ENCODE results near the gene LMBR1.
"Not testable (repeated sequence)": the region's sequence is repeated elsewhere in the genome, so short reads cannot be mapped to it uniquely, and the experiment has no call there.

The LMBR1 gene

DNA sequence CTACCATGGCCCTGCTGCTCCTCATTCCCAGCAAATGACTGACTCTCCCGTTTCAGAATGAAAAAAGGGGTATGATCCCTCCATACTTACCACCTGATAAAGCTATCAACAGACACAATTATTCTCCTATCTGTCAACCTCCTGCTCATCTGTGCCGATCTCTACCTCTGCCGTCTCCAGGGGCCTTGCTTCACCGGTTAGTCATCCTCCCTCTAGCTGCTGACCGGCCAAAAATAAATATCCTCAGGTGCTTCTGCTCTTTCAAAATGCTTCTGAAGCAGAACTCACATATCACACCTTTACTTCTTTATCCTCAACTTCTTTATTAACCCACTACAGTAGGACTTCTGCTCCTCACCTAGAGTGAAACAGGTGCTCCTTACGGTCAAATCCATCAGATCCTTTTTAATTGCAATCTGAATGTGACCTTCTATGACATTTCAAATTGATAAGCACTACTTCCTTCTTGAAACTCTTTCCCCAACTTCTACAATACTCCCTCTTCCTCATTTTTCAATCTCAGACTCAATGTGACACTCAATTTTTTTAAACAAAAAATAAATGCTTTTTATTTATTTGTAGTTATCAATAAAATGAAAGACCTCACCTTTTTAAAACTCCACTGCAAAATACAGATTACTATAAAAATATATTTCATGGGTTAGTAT is 63.2 kb downstream of the LMBR1 start:
- no peaks in the 10 kb centered on the region for H3K4me1 ChIP-seq (ENCODE audit: insufficient read depth, low read length)
- no peaks in the 10 kb centered on the region for H3K27me3 ChIP-seq (ENCODE audit: insufficient read depth, low read length)
- H2AFZ ChIP-seq (ENCODE audit: low read depth, low read length) = no peak overlapping the region
- H3K4me3 ChIP-seq (ENCODE audit: low read length) = no peak overlapping the region
- no peaks in the 10 kb centered on the region for H3K9me3 ChIP-seq (ENCODE audit: low read length)
- H3K36me3 ChIP-seq (ENCODE audit: insufficient read depth, low read length) = peaks cover 12% of the 10 kb centered on the region

DNA sequence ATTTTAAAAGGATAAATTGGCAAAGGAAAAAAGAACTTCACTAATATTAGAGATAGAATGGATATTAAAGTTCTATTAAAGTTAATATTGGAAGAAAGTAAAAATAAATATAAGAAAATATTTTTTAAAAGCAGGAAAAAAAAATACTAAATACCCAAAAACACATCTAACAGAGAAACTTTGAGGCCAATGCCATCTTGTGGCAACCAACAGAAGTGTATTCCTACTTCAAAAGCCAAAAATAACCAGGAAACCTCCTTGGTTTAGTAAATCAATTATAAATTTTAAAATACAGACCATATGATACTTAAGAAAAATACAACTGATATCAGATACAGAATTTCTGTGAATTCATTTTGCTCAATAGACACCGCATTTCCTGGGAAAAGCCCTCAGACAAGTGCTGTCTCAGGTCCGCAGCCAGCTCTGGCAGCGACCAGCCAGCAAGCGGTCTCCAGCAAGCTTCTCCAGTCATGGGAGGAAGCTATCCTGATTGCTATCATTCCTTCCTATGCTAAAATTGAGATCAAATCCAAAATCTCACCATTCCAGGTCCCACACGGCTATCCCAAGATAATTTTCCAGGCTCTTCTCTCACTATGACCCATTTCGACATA is 65.3 kb downstream of the LMBR1 start:
- Histone ChIP-seq H3K4me3 (ENCODE audit: low read length) (no peak overlapping the region), H3K9me3 (ENCODE audit: low read length) (no peaks in the 10 kb centered on the region), H2AFZ (ENCODE audit: low read depth, low read length) (no peak overlapping the region), H3K27me3 (ENCODE audit: insufficient read depth, low read length) (no peaks in the 10 kb centered on the region), H3K36me3 (ENCODE audit: insufficient read depth, low read length) (peaks cover 12% of the 10 kb centered on the region), H3K4me1 (ENCODE audit: insufficient read depth, low read length) (no peaks in the 10 kb centered on the region)

DNA sequence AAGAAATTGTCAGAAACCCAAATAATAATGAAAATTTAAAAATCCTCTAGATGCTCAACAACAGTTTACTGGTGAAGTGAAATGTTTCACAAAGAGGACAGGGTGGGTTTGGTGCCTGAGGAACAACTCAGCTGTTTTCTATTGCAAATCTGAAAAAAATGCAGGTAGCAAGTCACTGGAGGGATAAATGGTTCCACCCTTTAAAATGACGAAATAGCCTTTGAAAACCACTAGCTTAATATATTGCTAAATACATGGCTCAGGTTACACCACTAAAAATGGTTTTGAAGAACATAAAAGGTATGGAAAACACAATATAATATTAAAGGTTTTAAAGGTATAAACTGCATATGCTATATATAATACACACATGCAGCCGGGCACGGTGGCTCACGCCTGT is 69.5 kb downstream of the LMBR1 start:
- Histone ChIP-seq H3K27me3 (ENCODE audit: insufficient read depth, low read length) (no peaks in the 10 kb centered on the region), H2AFZ (ENCODE audit: low read depth, low read length) (no peak overlapping the region), H3K36me3 (ENCODE audit: insufficient read depth, low read length) (peaks cover 14% of the 10 kb centered on the region), H3K4me1 (ENCODE audit: insufficient read depth, low read length) (no peaks in the 10 kb centered on the region), H3K4me3 (ENCODE audit: low read length) (no peak overlapping the region), H3K9me3 (ENCODE audit: low read length) (no peaks in the 10 kb centered on the region)

DNA sequence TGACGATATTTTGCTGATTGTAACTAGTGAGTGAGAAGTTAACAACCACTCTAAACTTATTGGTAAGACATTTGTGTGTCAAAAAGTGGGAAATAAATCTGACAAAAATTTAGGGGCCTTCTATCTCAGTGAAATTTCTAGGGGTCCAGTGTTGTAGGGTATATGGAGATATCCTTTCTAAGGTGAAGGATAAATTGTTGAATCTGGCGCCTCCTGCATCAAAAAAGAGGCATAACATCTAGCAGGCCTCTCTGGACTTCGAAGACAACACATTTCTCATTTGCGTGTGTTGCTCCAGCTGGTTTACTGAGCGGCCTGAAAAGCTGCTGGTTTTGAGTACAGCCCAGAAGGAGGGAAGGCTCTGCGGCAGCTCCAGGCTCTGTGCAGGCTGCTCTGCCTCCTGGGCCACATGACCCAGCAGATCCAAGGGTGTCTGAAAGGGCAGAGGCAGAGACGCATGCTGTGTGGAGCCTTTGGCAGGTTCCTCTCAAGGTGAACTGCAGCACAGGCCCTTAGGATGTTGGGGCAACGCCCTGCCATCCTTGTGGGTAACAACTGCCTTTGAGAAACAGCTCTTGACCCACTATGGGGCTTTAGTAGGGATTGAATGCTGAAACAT is 72.4 kb downstream of the LMBR1 start:
- no peaks in the 10 kb centered on the region for H3K4me1 ChIP-seq (ENCODE audit: insufficient read depth, low read length)
- H3K9me3 ChIP-seq (ENCODE audit: low read length) = no peaks in the 10 kb centered on the region
- H3K27me3 ChIP-seq (ENCODE audit: insufficient read depth, low read length) = no peaks in the 10 kb centered on the region
- no peak overlapping the region for H2AFZ ChIP-seq (ENCODE audit: low read depth, low read length)
- H3K4me3 ChIP-seq (ENCODE audit: low read length) = no peak overlapping the region
- peaks cover 7% of the 10 kb centered on the region for H3K36me3 ChIP-seq (ENCODE audit: insufficient read depth, low read length)

DNA sequence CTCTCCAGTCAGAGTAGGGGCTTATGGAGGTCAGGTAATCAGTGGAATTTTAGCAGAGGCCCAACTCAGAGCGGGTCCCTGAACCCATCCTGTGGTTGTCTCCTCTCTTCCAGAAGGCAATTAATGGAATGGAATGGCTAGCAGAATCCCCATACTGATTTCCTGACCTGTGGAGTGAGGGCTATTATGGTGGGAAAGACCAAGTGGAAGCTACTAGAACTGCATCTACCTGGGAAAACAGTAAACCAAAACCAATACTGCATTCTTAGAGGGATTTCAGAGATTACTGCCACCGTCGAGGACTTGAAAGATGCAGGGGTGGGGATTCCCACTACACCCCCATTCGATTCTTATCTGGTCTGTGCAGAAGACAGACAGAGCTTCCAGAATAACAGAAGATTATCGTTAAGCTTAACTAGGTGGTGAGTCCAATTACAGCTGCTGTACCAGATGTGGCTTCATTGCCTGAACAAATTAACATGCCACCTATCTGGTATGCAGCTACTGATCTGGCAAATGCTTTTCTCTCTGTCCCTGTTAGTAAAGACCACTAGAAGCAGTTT is 73.2 kb downstream of the LMBR1 start:
- H3K27me3 ChIP-seq (ENCODE audit: insufficient read depth, low read length) = no peaks in the 10 kb centered on the region
- H3K9me3 ChIP-seq (ENCODE audit: low read length) = no peaks in the 10 kb centered on the region
- no peak overlapping the region for H3K4me3 ChIP-seq (ENCODE audit: low read length)
- no peak overlapping the region for H2AFZ ChIP-seq (ENCODE audit: low read depth, low read length)
- H3K4me1 ChIP-seq (ENCODE audit: insufficient read depth, low read length) = no peaks in the 10 kb centered on the region
- H3K36me3 ChIP-seq (ENCODE audit: insufficient read depth, low read length) = peaks cover 6% of the 10 kb centered on the region

DNA sequence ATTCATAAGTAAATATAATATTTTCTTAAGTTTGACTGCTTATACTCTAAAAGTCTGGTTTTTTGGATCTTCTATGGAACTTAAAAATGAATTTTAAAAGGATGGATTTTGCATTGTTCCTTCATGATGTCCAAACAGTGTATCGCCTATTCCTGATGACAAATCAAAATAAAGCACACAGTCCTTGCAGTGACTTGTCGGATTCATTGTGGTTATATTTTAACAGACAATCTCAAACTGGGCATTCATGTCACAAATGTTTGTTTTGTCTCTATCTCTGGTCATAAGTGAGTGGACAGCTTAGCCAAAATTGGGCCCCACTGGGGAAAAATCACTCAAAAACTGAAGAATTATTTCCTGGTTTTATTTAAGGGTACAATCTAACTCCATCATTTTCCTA is 74.8 kb downstream of the LMBR1 start:
- no peak overlapping the region for H2AFZ ChIP-seq (ENCODE audit: low read depth, low read length)
- no peaks in the 10 kb centered on the region for H3K9me3 ChIP-seq (ENCODE audit: low read length)
- H3K4me1 ChIP-seq (ENCODE audit: insufficient read depth, low read length) = no peaks in the 10 kb centered on the region
- no peak overlapping the region for H3K4me3 ChIP-seq (ENCODE audit: low read length)
- peaks cover 5% of the 10 kb centered on the region for H3K36me3 ChIP-seq (ENCODE audit: insufficient read depth, low read length)
- no peaks in the 10 kb centered on the region for H3K27me3 ChIP-seq (ENCODE audit: insufficient read depth, low read length)

DNA sequence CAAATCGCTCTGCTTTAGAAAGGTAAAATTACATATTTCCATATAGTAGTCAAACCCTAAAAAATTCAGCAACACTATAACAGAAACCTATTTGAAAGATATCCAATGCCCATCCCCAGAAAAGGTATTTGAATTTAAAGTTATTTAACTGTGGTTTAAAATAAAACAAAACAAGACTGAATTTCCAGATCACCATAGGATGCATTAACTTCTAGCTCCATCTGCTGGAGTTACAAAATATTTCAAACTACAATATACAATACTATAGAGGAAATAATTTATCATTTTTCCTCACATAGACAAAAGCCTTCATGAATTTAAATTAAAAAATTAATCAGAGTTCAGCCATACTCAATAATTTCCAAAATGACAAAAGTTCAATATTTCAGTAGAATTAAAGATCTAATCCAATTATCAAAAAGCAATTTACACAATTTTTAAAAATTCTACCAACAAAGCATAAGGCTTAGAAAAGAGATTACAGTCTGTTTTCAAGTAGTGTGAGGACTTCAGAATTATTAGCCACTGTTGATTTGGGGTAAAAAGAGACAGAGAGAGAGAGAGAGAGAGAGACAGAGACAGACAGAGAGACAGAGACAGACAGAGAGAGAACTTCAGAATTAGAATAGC is 75.9 kb downstream of the LMBR1 start:
- no peaks in the 10 kb centered on the region for H3K27me3 ChIP-seq (ENCODE audit: insufficient read depth, low read length)
- H3K9me3 ChIP-seq (ENCODE audit: low read length) = no peaks in the 10 kb centered on the region
- no peaks in the 10 kb centered on the region for H3K4me1 ChIP-seq (ENCODE audit: insufficient read depth, low read length)
- H3K4me3 ChIP-seq (ENCODE audit: low read length) = no peak overlapping the region
- no peak overlapping the region for H2AFZ ChIP-seq (ENCODE audit: low read depth, low read length)
- H3K36me3 ChIP-seq (ENCODE audit: insufficient read depth, low read length) = peaks cover 6% of the 10 kb centered on the region

DNA sequence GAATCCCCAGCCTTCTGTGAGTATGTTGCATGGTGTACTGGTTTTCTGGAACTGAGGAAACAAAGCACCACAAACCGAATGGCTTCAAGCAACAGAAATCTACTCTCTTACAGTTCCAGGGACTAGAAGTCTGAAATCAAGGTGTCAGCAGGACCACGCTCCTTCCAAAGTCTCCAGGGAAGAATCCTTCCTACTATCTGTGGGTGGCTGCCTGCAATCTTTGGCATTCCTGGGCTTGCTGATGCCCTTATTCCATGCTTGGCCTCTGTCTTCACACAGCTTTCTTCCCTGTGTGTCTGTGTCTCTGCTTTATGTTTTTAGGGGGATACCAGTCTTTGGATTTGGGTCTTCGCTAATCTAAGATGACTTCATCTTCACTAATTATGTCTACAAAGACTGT is 81.3 kb downstream of the LMBR1 start:
- no peaks in the 10 kb centered on the region for H3K9me3 ChIP-seq (ENCODE audit: low read length)
- H3K4me3 ChIP-seq (ENCODE audit: low read length) = no peak overlapping the region
- H3K27me3 ChIP-seq (ENCODE audit: insufficient read depth, low read length) = no peaks in the 10 kb centered on the region
- peaks cover 10% of the 10 kb centered on the region for H3K36me3 ChIP-seq (ENCODE audit: insufficient read depth, low read length)
- H2AFZ ChIP-seq (ENCODE audit: low read depth, low read length) = no peak overlapping the region
- no peaks in the 10 kb centered on the region for H3K4me1 ChIP-seq (ENCODE audit: insufficient read depth, low read length)

DNA sequence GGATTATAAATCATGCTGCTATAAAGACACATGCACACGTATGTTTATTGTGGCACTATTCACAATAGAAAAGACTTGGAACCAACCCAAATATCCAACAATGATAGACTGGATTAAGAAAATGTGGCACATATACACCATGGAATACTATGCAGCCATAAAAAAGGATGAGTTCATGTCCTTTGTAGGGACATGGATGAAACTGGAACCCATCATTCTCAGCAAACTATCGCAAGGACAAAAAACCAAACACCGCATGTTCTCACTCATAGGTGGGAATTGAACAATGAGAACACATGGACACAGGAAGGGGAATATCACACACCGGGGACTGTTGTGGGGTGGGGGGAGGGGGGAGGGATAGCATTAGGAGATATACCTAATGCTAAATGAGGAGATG is 89.3 kb downstream of the LMBR1 start:
- H3K27me3 ChIP-seq (ENCODE audit: insufficient read depth, low read length); H3K4me3 ChIP-seq (ENCODE audit: low read length); H3K9me3 ChIP-seq (ENCODE audit: low read length); H3K36me3 ChIP-seq (ENCODE audit: insufficient read depth, low read length); H2AFZ ChIP-seq (ENCODE audit: low read depth, low read length); H3K4me1 ChIP-seq (ENCODE audit: insufficient read depth, low read length): not testable (repeated sequence)

DNA sequence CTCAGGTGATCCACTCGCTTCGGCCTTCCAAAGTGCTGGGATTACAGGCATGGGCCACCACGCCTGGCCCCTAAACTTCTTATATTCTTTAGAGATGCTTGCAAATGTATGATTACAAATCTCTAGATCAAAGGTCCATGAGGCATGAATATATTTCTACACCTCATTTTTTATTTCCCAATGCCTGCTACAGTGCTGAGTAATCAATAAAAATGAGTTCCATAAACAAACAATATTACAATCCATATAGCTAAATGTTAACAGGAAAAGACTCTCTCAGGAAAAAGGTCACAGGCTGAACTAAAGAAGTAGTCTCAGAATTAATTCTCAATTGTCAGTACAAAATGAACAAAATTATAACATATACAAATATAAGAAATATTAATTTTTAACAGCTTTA is 90.8 kb downstream of the LMBR1 start:
- no peaks in the 10 kb centered on the region for H3K36me3 ChIP-seq (ENCODE audit: insufficient read depth, low read length)
- H2AFZ ChIP-seq (ENCODE audit: low read depth, low read length) = no peak overlapping the region
- H3K27me3 ChIP-seq (ENCODE audit: insufficient read depth, low read length) = no peaks in the 10 kb centered on the region
- H3K4me3 ChIP-seq (ENCODE audit: low read length) = no peak overlapping the region
- H3K4me1 ChIP-seq (ENCODE audit: insufficient read depth, low read length) = no peaks in the 10 kb centered on the region
- no peaks in the 10 kb centered on the region for H3K9me3 ChIP-seq (ENCODE audit: low read length)

DNA sequence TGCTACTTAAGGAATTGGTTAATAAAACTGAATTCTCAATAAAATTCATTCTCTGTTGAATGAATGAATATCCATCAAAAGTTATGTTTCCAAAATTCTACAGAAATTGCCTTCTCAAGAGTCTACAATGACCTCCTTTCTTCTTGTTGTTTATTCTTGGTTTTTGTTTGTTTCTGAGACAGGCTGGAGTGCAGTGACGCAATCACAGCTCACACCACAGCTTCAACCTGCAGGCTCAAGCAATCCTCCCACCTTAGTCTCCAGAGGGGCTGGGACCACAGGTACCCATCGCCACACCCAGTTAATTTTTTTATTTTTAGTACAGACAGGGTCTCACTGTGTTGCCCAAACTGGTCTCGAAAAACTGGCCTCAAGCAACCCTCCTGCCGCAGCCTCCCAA is 97.6 kb downstream of the LMBR1 start:
- no peaks in the 10 kb centered on the region for H3K9me3 ChIP-seq (ENCODE audit: low read length)
- no peak overlapping the region for H2AFZ ChIP-seq (ENCODE audit: low read depth, low read length)
- H3K4me1 ChIP-seq (ENCODE audit: insufficient read depth, low read length) = peaks cover 5% of the 10 kb centered on the region
- peaks cover 3% of the 10 kb centered on the region for H3K36me3 ChIP-seq (ENCODE audit: insufficient read depth, low read length)
- H3K27me3 ChIP-seq (ENCODE audit: insufficient read depth, low read length) = no peaks in the 10 kb centered on the region
- no peak overlapping the region for H3K4me3 ChIP-seq (ENCODE audit: low read length)

DNA sequence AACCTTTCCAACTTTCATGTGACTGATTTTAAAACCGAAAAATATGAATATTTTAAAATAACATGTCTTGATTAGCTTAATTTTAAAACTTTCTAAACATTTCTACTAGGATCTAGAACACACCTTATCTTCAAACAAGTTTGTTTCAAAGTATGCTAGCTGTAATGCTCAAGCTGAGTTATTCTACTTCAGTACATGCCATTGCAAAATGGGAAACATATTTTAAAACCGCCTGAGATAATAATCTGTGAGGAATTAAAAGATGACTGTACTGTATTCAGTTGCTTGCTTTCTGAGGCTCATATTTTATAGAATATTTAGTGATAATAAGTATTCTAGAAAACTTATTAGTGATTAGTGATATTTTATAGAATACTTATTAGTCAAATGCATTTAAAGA is 99.6 kb downstream of the LMBR1 start:
- Histone ChIP-seq H3K27me3 (ENCODE audit: insufficient read depth, low read length) (no peaks in the 10 kb centered on the region), H3K4me3 (ENCODE audit: low read length) (no peak overlapping the region), H3K36me3 (ENCODE audit: insufficient read depth, low read length) (peaks cover 3% of the 10 kb centered on the region), H3K4me1 (ENCODE audit: insufficient read depth, low read length) (peaks cover 5% of the 10 kb centered on the region), H2AFZ (ENCODE audit: low read depth, low read length) (no peak overlapping the region), H3K9me3 (ENCODE audit: low read length) (no peaks in the 10 kb centered on the region)

DNA sequence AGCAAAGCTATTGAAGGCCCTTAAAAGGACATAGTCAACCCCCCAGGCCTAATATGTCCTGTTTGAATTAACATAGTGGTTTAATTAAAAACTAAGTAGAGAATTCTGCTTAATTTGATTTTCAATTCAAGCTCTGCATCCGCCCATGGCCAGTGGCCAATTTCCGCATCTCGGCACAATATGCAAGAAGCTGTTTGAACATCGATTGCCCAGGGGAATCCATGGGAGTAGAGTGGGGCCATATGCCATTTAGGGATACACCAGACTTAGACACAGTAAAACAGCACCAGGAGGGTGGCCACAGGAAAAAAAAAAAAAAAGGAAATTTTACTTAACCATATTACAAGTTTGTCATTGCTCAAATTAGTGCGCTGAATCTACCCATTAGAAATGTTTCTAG is 100.4 kb downstream of the LMBR1 start:
- H3K9me3 ChIP-seq (ENCODE audit: low read length) = no peaks in the 10 kb centered on the region
- H2AFZ ChIP-seq (ENCODE audit: low read depth, low read length) = no peak overlapping the region
- H3K4me3 ChIP-seq (ENCODE audit: low read length) = no peak overlapping the region
- no peaks in the 10 kb centered on the region for H3K27me3 ChIP-seq (ENCODE audit: insufficient read depth, low read length)
- H3K36me3 ChIP-seq (ENCODE audit: insufficient read depth, low read length) = peaks cover 3% of the 10 kb centered on the region
- peaks cover 5% of the 10 kb centered on the region for H3K4me1 ChIP-seq (ENCODE audit: insufficient read depth, low read length)
